Motor neuron (in vitro differentiated cells): ENCODE results near the gene ITGA1. TPM values are rescaled to one million over a fixed set of nuclear protein-coding genes. Genes with fewer than 3 reads are reported as not detected.

Experiments used
- ATAC-seq, 8 experiments: fragments of 200-7000 bp; cut with Tn5 transposase; replicated peaks in 6 of 8; 2 replicates each; pipeline ENCODE4 v1.8.0; 2021; ENCODE audit warnings: mild to moderate bottlenecking in 8 of 8, moderate library complexity in 8 of 8
- H3K27ac ChIP-seq, 2 donors: fragments of 250-450 bp; sonication (Bioruptor Pico); 2 replicates each; pipeline ENCODE4 v1.9.0; 2021; ENCODE audit warnings: antibody characterized with exemption in 2 of 2, mild to moderate bottlenecking in 2 of 2, moderate library complexity in 1 of 2
- H3K4me1 ChIP-seq, 2 donors: fragments of 250-450 bp; sonication (Bioruptor Pico); replicated peaks in 1 of 2; 2 replicates each; pipeline ENCODE4 v1.6.1; 2021; ENCODE audit warnings: antibody characterized with exemption in 2 of 2, mild to moderate bottlenecking in 2 of 2, moderate library complexity in 1 of 2
- H3K4me3 ChIP-seq, 5 donors: fragments of 250-450 bp; sonication (Bioruptor Pico); 2 replicates each; pipeline ENCODE4 v1.9.0; 2021; ENCODE audit warnings: antibody characterized with exemption in 5 of 5, mild to moderate bottlenecking in 5 of 5, moderate library complexity in 4 of 5
- whole genome bisulfite sequencing, 10 experiments: fragments of 450-650 bp; shearing (Covaris generic); methylation state at CpG; one replicate each; pipeline ENCODE4 v1.0.0; 2022; 5-methylcytosine and 5-hydroxymethylcytosine counted together
- in situ Hi-C, 9 experiments: fragments of 400-800 bp; cut with MboI; loops; one replicate each; pipeline ENCODE4 v1.15.0; 2021; ENCODE audit warnings: low sequenced_read_pairs in 9 of 9, low pct_unique_long_range_greater_than_20kb in 2 of 9; ENCODE audit not compliant: unreplicated experiment in 9 of 9
- total RNA-seq, 8 experiments: library from RNA; unstranded; fragments of 300-600 nt; gene quantifications; 2 replicates each; pipeline versions ENCODE4 v1.2.3 to v1.2.4, GENCODE V29; 2022

ITGA1 gene
- total RNA-seq, 8 experiments from 2014 or later: 0.11 to 164 (median 20.6) TPM

GRCh38 chr5:52981507-52981906 is 193.8 kb downstream of the ITGA1 start:
- in situ Hi-C loops: no loop called here
- no peak for ATAC-seq
- 39 to 95% (median 80%) methylated on average over 2 to 4 of the region's 4 CpGs; no CpG with 5 or more reads in 1 of the 10 experiments for WGBS, 10 experiments
- no peak overlapping the region for H3K4me3 ChIP-seq
- no peaks in the 10 kb centered on the region for H3K4me1 ChIP-seq
- no peak overlapping the region for H3K27ac ChIP-seq

DNA sequence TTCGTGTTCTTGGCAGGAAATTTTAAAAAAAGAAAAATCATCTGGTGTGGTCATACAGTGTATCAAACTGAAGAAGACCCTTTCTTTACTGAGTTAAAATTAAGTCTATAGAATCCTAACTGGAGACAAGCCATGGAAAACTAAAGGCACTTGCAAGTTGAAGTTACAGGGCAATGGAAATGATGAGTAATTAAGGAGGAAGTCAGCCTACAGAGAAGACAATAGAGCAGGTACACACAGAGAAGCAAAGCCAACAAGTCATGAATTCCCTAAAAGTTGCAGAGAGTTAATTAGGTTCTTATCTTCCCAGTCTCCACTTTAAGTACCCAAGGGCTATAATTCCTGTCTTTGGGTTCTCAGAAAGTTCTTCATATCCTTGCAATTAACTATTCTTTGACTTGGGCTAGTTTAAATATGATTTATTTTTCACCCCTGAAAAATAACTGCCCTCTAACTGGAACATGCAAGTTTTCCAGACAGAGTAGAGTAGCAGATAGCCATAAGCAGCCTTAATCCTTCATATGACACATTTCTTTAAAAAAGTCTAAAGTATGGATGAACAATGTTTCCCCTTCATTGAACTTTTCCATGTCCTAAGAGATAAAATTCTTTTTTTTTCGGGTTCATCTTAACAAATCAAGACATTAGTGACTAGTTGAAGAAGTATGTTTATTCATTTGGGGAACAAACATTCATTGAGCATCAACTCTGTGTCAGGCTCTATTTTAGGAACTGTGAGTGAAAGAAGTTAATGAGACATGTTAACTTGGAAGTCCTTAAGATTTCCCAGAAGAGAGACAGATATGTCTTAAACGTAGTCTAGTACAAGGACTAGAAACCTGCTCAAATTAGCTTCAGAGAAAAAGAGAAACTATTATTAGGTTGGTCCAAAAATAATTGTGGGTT is 196.3 kb downstream of the ITGA1 start:
- ATAC-seq: no peak
- 3 to 94% (median 70%) methylated on average over 2 to 3 of the region's 3 CpGs; no CpG with 5 or more reads in 1 of the 10 experiments for WGBS, 10 experiments
- in situ Hi-C loops: no loop called here
- H3K27ac ChIP-seq: no peak overlapping the region
- H3K4me1 ChIP-seq: no peaks in the 10 kb centered on the region
- H3K4me3 ChIP-seq: no peak overlapping the region

GRCh38 chr5:52985306-52985705 is 197.6 kb downstream of the ITGA1 start:
- Histone ChIP-seq H3K4me3 (no peak overlapping the region), H3K4me1 (peaks cover 0 to 2% of the 10 kb centered on the region in 2 donors), H3K27ac (no peak overlapping the region)
- WGBS, 10 experiments: 0 to 100% (median 83%) methylated on average over 1 to 3 of the region's 3 CpGs
- ATAC-seq: no peak
- in situ Hi-C loops: no loop called here

GRCh38 chr5:52987711-52988331 is 200.1 kb downstream of the ITGA1 start:
- in situ Hi-C loops: no loop called here
- Histone ChIP-seq H3K27ac (no peak overlapping the region), H3K4me3 (no peak overlapping the region), H3K4me1 (peaks cover 0 to 3% of the 10 kb centered on the region in 2 donors)
- WGBS, 10 experiments: 33 to 100% (median 88%) methylated on average over 1 to 4 of the region's 4 CpGs; no CpG with 5 or more reads in 4 of the 10 experiments
- no peak for ATAC-seq

DNA sequence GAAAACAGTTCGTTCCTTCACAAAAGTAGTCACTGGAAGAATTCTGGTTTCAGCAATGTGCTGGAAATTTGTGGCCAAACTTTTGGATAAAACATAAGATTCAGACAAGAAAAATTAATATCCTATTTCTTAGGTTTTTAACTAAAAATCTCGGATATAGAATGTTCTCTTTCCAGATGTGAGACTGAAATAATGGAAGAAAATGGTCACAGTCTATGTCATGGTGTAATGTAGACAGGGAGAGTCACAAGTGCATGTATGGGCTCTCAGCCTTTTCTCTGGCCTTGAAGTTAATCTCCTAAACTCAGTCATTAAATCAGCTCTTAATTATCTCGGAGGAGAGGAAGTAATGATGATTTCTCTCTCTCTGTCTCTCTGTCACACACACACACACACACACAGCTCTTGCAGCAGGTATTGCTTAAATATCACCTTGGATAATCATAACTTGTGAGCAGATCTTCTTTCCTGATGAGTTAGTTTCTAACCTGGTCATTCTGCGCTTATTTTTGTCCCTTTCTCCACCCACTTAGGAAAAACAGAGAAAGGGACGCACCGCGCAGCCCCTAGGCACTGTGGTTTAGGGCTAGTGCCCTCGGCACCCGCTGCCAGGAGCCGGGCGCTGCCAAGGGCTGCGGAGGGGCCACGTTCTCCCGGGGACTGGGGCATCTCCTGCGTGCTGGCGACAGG is 200.8 kb downstream of the ITGA1 start:
- in situ Hi-C loops: no loop called here
- Histone ChIP-seq H3K4me1 (peaks cover 0 to 3% of the 10 kb centered on the region in 2 donors), H3K27ac (no peak overlapping the region), H3K4me3 (peak overlapping the region in 4 of 5 donors; percentile 34 to 45 (median 42))
- 7 to 80% (median 40%) methylated on average over 1 to 6 of the region's 16 CpGs; no CpG with 5 or more reads in 1 of the 10 experiments for WGBS, 10 experiments
- peak in 1 of 8 experiments; percentile 23 for ATAC-seq

- Histone ChIP-seq H3K4me1 (peaks cover 0 to 3% of the 10 kb centered on the region in 2 donors), H3K4me3 (peak within 1 kb of the TSS; percentile 31 to 45 (median 40)), H3K27ac (no peak within 1 kb of the TSS)
- peak; percentile 64 to 84 (median 80) for ATAC-seq
- in situ Hi-C loops: no loop called here
- 0% methylated on average over 1 to 6 of the region's 64 CpGs; no CpG with 5 or more reads in 8 of the 10 experiments for WGBS, 10 experiments
Observed at GRCh38 chr5:52989025-52989780, 201.5 kb downstream of the ITGA1 start, which contains the start of gene ITGA2. Gene ITGA2 (plus strand): TSS chr5:52989352. CDS start chr5:52989469, 117 bp downstream.

GRCh38 chr5:52989781-52990527 is 202.2 kb downstream of the ITGA1 start:
- ATAC-seq: peak; percentile 58 to 75 (median 72)
- Histone ChIP-seq H3K4me3 (peak overlapping the region; percentile 31 to 45 (median 40)), H3K4me1 (peaks cover 0 to 3% of the 10 kb centered on the region in 2 donors), H3K27ac (no peak overlapping the region)
- in situ Hi-C loops: no loop called here
- 0 to 19% (median 5%) methylated on average over 3 to 19 of the region's 27 CpGs for WGBS, 10 experiments

GRCh38 chr5:52990528-52990925 is 202.8 kb downstream of the ITGA1 start:
- ATAC-seq: no peak
- Histone ChIP-seq H3K4me3 (peak overlapping the region in 2 of 5 donors; percentile 34 to 44), H3K27ac (no peak overlapping the region), H3K4me1 (peaks cover 0 to 3% of the 10 kb centered on the region in 2 donors)
- in situ Hi-C loops: no loop called here
- 10 to 85% (median 70%) methylated on average over 2 to 4 of the region's 4 CpGs for WGBS, 10 experiments

- 60 to 100% (median 98%) methylated on average over 1 to 2 of the region's 2 CpGs; no CpG with 5 or more reads in 2 of the 10 experiments for WGBS, 10 experiments
- Histone ChIP-seq H3K4me1 (peaks cover 12 to 15% of the 10 kb centered on the region in 2 donors), H3K4me3 (no peak overlapping the region), H3K27ac (no peak overlapping the region)
- no peak for ATAC-seq
- in situ Hi-C loops: no loop called here
Observed at GRCh38 chr5:52993367-52993766, 205.7 kb downstream of the ITGA1 start.

- no peak for ATAC-seq
- H3K27ac ChIP-seq: no peak overlapping the region
- H3K4me1 ChIP-seq: peaks cover 15 to 16% of the 10 kb centered on the region in 2 donors
- WGBS, 10 experiments: 83 to 100% (median 100%) methylated on average over 1 of the region's 1 CpG; no CpG with 5 or more reads in 1 of the 10 experiments
- in situ Hi-C loops: no loop called here
- H3K4me3 ChIP-seq: no peak overlapping the region
Observed at GRCh38 chr5:52994266-52994665, 206.6 kb downstream of the ITGA1 start.

- WGBS, 10 experiments: 57 to 100% (median 100%) methylated on average over 1 of the region's 1 CpG; no CpG with 5 or more reads in 3 of the 10 experiments
- H3K4me3 ChIP-seq: no peak overlapping the region
- H3K27ac ChIP-seq: no peak overlapping the region
- H3K4me1 ChIP-seq: peaks cover 15 to 19% of the 10 kb centered on the region in 2 donors
- ATAC-seq: no peak
- in situ Hi-C loops: no loop called here
Observed at GRCh38 chr5:52995095-52995494, 207.4 kb downstream of the ITGA1 start.

DNA sequence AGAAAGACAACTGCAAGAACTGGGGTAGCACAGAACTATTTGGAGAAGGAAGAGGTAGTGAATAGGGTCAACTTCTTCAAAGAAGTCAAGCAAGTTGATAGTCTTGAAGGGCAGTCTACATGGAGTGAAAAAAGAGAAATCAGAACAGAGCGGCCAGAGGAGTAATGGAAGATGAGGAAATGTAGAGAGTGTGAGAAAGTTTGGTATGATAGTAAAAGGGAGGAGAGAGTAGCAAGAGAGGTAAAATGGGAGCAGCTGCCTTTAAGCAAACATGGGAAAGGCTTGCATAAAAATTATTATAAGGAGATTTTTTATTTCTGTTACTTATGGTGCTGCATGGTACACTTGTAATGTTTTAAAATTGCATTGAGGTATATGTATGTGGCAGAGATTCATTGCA is 208.2 kb downstream of the ITGA1 start:
- no peak for ATAC-seq
- no peak overlapping the region for H3K27ac ChIP-seq
- no peak overlapping the region for H3K4me3 ChIP-seq
- 86 to 100% (median 100%) methylated on average over 1 of the region's 1 CpG for WGBS, 10 experiments
- H3K4me1 ChIP-seq: peaks cover 12 to 19% of the 10 kb centered on the region in 2 donors
- in situ Hi-C loops: no loop called here
